Measurements from ENCODE around the gene IFIT2. TPM values are rescaled to one million over a fixed set of nuclear protein-coding genes. Genes with fewer than 3 reads are reported as not detected.
A peak's percentile ranks its signal among the peaks of the same experiment; 100 is the strongest.

The IFIT2 gene
- total RNA-seq, 6 experiments from 2014 or later, result 8.7 to 14.1 (median 13.0) TPM

GRCh38 chr10:89351412-89351779 is 49.5 kb downstream of the IFIT2 start:
- peak overlapping the region; percentile 99 for H3K27ac Mint-ChIP-seq
- peaks cover 81% of the 10 kb centered on the region for H3K4me1 Mint-ChIP-seq (ENCODE audit: low read depth)
- no peaks in the 10 kb centered on the region; the same call in 1 of the 2 replicates for H3K27me3 Mint-ChIP-seq (ENCODE audit: insufficient read depth)
- H3K36me3 Mint-ChIP-seq (ENCODE audit: low read depth), result peaks cover 9% of the 10 kb centered on the region
- no peaks in the 10 kb centered on the region; the same call in 1 of the 2 replicates for H3K9me3 Mint-ChIP-seq
- DNase-seq, result peak; percentile 30
- TF ChIP-seq CTCF (IDR thresholded peaks at IDR 0.05), result no peak
- peak overlapping the region; percentile 85 for H3K4me3 Mint-ChIP-seq

- Mint-ChIP-seq H3K4me1 (ENCODE audit: low read depth) (peaks cover 81% of the 10 kb centered on the region), H3K27ac (peak overlapping the region; percentile 99), H3K36me3 (ENCODE audit: low read depth) (peaks cover 9% of the 10 kb centered on the region), H3K27me3 (ENCODE audit: insufficient read depth) (no peaks in the 10 kb centered on the region; the same call in 1 of the 2 replicates), H3K4me3 (peak overlapping the region; percentile 85), H3K9me3 (no peaks in the 10 kb centered on the region; the same call in 1 of the 2 replicates)
- DNase-seq, result peak; percentile 99
- no peak for TF ChIP-seq CTCF (IDR thresholded peaks at IDR 0.05)
These were observed 50.1 kb downstream of the IFIT2 start for GRCh38 chr10:89351780-89352597.

GRCh38 chr10:89352802-89353201 is 51.0 kb downstream of the IFIT2 start:
- H3K4me3 Mint-ChIP-seq, result peak overlapping the region; percentile 85
- no peak for DNase-seq
- peaks cover 87% of the 10 kb centered on the region for H3K4me1 Mint-ChIP-seq (ENCODE audit: low read depth)
- TF ChIP-seq CTCF (IDR thresholded peaks at IDR 0.05), result no peak
- peak overlapping the region; percentile 99 for H3K27ac Mint-ChIP-seq
- H3K9me3 Mint-ChIP-seq, result no peaks in the 10 kb centered on the region; the same call in 1 of the 2 replicates
- peaks cover 9% of the 10 kb centered on the region for H3K36me3 Mint-ChIP-seq (ENCODE audit: low read depth)
- H3K27me3 Mint-ChIP-seq (ENCODE audit: insufficient read depth), result no peaks in the 10 kb centered on the region; the same call in 1 of the 2 replicates

GRCh38 chr10:89355394-89355931 is 53.6 kb downstream of the IFIT2 start:
- no peak for TF ChIP-seq CTCF (IDR thresholded peaks at IDR 0.05)
- peak; percentile 76 for DNase-seq

GRCh38 chr10:89357096-89357495 is 55.2 kb downstream of the IFIT2 start:
- Mint-ChIP-seq H3K27me3 (ENCODE audit: insufficient read depth) (no peaks in the 10 kb centered on the region), H3K36me3 (ENCODE audit: low read depth) (peaks cover 9% of the 10 kb centered on the region), H3K9me3 (no peaks in the 10 kb centered on the region; the same call in 1 of the 2 replicates), H3K4me3 (no peak overlapping the region), H3K4me1 (ENCODE audit: low read depth) (peaks cover 72% of the 10 kb centered on the region), H3K27ac (peak overlapping the region; percentile 43; the same call in 1 of the 2 replicates)
- no peak for DNase-seq
- no peak for TF ChIP-seq CTCF (IDR thresholded peaks at IDR 0.05)

More at GRCh38 chr10:89355394-89355931, 53.6 kb downstream of the IFIT2 start:
- peaks cover 84% of the 10 kb centered on the region for H3K4me1 Mint-ChIP-seq (ENCODE audit: low read depth)
- H3K9me3 Mint-ChIP-seq, result no peaks in the 10 kb centered on the region; the same call in 1 of the 2 replicates
- no peaks in the 10 kb centered on the region; the same call in 1 of the 2 replicates for H3K27me3 Mint-ChIP-seq (ENCODE audit: insufficient read depth)
- H3K27ac Mint-ChIP-seq, result peak overlapping the region; percentile 59
- H3K4me3 Mint-ChIP-seq, result no peak overlapping the region
- H3K36me3 Mint-ChIP-seq (ENCODE audit: low read depth), result peaks cover 9% of the 10 kb centered on the region
